ENCODE data around the gene GHRL.

Gene GHRL

GRCh38 chr3:10240799-10241198 is 51.9 kb downstream of the GHRL start:
- DNase-seq (ENCODE audit: extremely low read depth, insufficient read length): no peak
- no peaks in the 10 kb centered on the region for H3K27me3 ChIP-seq (replicated peaks; ENCODE audit: control insufficient read depth, insufficient read depth, low read length)
- TF ChIP-seq CTCF (IDR thresholded peaks at IDR 0.05; ENCODE audit: insufficient read depth, low read length, poor library complexity, severe bottlenecking): no peak
- no peak overlapping the region for H3K4me3 ChIP-seq (replicated peaks; ENCODE audit: low read depth, low read length)
- peaks cover 10% of the 10 kb centered on the region for H3K36me3 ChIP-seq (ENCODE audit: control insufficient read depth, insufficient read depth, low read length)

GRCh38 chr3:10238345-10239183 is 54.2 kb downstream of the GHRL start:
- no peak for DNase-seq (ENCODE audit: extremely low read depth, insufficient read length)
- Histone ChIP-seq H3K36me3 (ENCODE audit: control insufficient read depth, insufficient read depth, low read length) (peaks cover 15% of the 10 kb centered on the region), H3K27me3 (replicated peaks; ENCODE audit: control insufficient read depth, insufficient read depth, low read length) (no peaks in the 10 kb centered on the region), H3K4me3 (replicated peaks; ENCODE audit: low read depth, low read length) (no peak overlapping the region)
- no peak for TF ChIP-seq CTCF (IDR thresholded peaks at IDR 0.05; ENCODE audit: insufficient read depth, low read length, poor library complexity, severe bottlenecking)

Data from GM06990 (cell line).